Transverse colon (tissue), 4 donors: ENCODE measurements around the gene BMP6. TPM values are rescaled to one million over a fixed set of nuclear protein-coding genes. Genes with fewer than 3 reads are reported as not detected.

Experiments
- DNase-seq: peaks from one replicate; pipeline ENCODE4 v3.0.0-alpha.2; 2019
- H3K27ac ChIP-seq, 4 donors: fragments of 200-600 bp; sonication (generic); 2 replicates each; pipeline ENCODE4 v1.5.1; 2016 to 2018; ENCODE audit warnings: inconsistent platforms in 4 of 4
- H3K27me3 ChIP-seq: fragments of 200-600 bp; sonication (generic); 2 replicates; pipeline ENCODE4 v1.5.1; 2017; ENCODE audit warnings: inconsistent platforms
- H3K36me3 ChIP-seq, 4 donors: fragments of 200-600 bp; sonication (generic); 2 replicates each; pipeline ENCODE4 v1.5.1; 2017 to 2019; ENCODE audit warnings: inconsistent platforms in 4 of 4
- H3K4me1 ChIP-seq, 4 donors: fragments of 200-600 bp; sonication (generic); 2 replicates each; pipeline ENCODE4 v1.5.1; 2017 to 2020; ENCODE audit warnings: inconsistent platforms in 4 of 4
- H3K4me3 ChIP-seq, 4 donors: fragments of 200-600 bp; sonication (generic); 1 replicate in 1 of 4; 2 replicates in 3 of 4; pipeline versions ENCODE4 v1.5.1 to v1.6.1; 2017 to 2019; ENCODE audit warnings: inconsistent platforms in 4 of 4
- H3K9me3 ChIP-seq, 2 donors: fragments of 200-600 bp; sonication (generic); 2 replicates each; pipeline ENCODE4 v1.5.1; 2017 to 2019; ENCODE audit warnings: inconsistent platforms in 2 of 2
- EP300 ChIP-seq: sonication (generic); formaldehyde crosslinking; IDR thresholded peaks from one replicate; pipeline ENCODE4 v1.6.1; 2017; ENCODE audit warnings: antibody characterized with exemption, low read depth
- POLR2A ChIP-seq: fragments of 450-650 bp; IDR thresholded peaks from one replicate; pipeline ENCODE4 v1.6.1; 2016; ENCODE audit warnings: antibody characterized with exemption, mild to moderate bottlenecking, moderate library complexity
- POLR2AphosphoS5 ChIP-seq, 3 donors: sonication (generic); formaldehyde crosslinking; IDR thresholded peaks; one replicate each; pipeline ENCODE4 v1.6.1; 2016; ENCODE audit warnings: antibody characterized with exemption in 3 of 3
- WGBS, 2 donors: methylation state at CpG; one replicate each; pipeline ENCODE4 v1.1.5; 2018; ENCODE audit warnings: low coverage in 1 of 2; 5-methylcytosine and 5-hydroxymethylcytosine counted together
- in situ Hi-C, 4 donors: fragments of 200-750 bp; cut with MboI; loops; one replicate each; pipeline versions ENCODE4 v1.15.0 to v1.15.1; 2017; ENCODE audit warnings: low sequenced_read_pairs in 3 of 4, low pct_ligation_motif_present in 1 of 4, low pct_unique_long_range_greater_than_20kb in 1 of 4
- intact Hi-C: fragments of 100-400 bp; cut with DNase I; formaldehyde crosslinking; loops from one replicate; pipeline ENCODE4 v1.15.1; 2023; ENCODE audit warnings: low total_unique reads
- total RNA-seq, 4 donors: library from RNA; depleted of rRNA; stranded (reverse); fragments of >200 nt; gene quantifications; one replicate each; pipeline ENCODE4 v1.1.0, GENCODE V29; 2016
- TF ChIP-seq, protein P1 (sequence below), 5 experiments: fragments of 200-600 bp in 3 of 5; fragments of 450-650 bp in 2 of 5; sonication (generic) in 3 of 5; IDR thresholded peaks; 1 replicate in 2 of 5; 2 replicates in 3 of 5; pipeline ENCODE4 v1.5.1; 2016 to 2017; ENCODE audit warnings: antibody characterized with exemption in 5 of 5, inconsistent platforms in 3 of 5, mild to moderate bottlenecking in 2 of 5, moderate library complexity in 1 of 5

Gene BMP6
- total RNA-seq, 4 donors from 2014 or later: 1.1 to 12.7 (median 6.7) TPM

- Histone ChIP-seq H3K27me3 (no peaks in the 10 kb centered on the region), H3K4me1 (no peaks in the 10 kb centered on the region), H3K36me3 (no peaks in the 10 kb centered on the region), H3K9me3 (no peaks in the 10 kb centered on the region), H3K27ac (peak overlapping the region in 2 of 4 donors; percentile 8 to 10), H3K4me3 (no peak overlapping the region)
- 72 to 75% methylated on average over 13 of the region's 13 CpGs for WGBS, 2 donors
- DNase-seq: no peak
- TF ChIP-seq POLR2A (no peak), EP300 (no peak), POLR2AphosphoS5 (IDR thresholded peaks at IDR 0.05) (no peak)
- TF ChIP-seq, protein P1, sequence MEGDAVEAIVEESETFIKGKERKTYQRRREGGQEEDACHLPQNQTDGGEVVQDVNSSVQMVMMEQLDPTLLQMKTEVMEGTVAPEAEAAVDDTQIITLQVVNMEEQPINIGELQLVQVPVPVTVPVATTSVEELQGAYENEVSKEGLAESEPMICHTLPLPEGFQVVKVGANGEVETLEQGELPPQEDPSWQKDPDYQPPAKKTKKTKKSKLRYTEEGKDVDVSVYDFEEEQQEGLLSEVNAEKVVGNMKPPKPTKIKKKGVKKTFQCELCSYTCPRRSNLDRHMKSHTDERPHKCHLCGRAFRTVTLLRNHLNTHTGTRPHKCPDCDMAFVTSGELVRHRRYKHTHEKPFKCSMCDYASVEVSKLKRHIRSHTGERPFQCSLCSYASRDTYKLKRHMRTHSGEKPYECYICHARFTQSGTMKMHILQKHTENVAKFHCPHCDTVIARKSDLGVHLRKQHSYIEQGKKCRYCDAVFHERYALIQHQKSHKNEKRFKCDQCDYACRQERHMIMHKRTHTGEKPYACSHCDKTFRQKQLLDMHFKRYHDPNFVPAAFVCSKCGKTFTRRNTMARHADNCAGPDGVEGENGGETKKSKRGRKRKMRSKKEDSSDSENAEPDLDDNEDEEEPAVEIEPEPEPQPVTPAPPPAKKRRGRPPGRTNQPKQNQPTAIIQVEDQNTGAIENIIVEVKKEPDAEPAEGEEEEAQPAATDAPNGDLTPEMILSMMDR (IDR thresholded peaks at IDR 0.05): no peak
- intact Hi-C loops (no loop called here), in situ Hi-C loops (no loop called here)
Observed at GRCh38 chr6:7818257-7819214, 92.6 kb downstream of the BMP6 start.

GRCh38 chr6:7819431-7820015 lies 93.6 kb downstream of the BMP6 start:
- 52 to 67% methylated on average over 3 of the region's 3 CpGs for WGBS, 2 donors
- Histone ChIP-seq H3K27ac (no peak overlapping the region), H3K4me3 (no peak overlapping the region), H3K4me1 (no peaks in the 10 kb centered on the region), H3K27me3 (no peaks in the 10 kb centered on the region), H3K36me3 (no peaks in the 10 kb centered on the region), H3K9me3 (no peaks in the 10 kb centered on the region)
- in situ Hi-C loops: no loop called here
- intact Hi-C loops: no loop called here
- TF ChIP-seq POLR2A: no peak
- no peak for TF ChIP-seq EP300
- TF ChIP-seq, protein P1 (IDR thresholded peaks at IDR 0.05): no peak
- no peak for TF ChIP-seq POLR2AphosphoS5 (IDR thresholded peaks at IDR 0.05)
- DNase-seq: no peak

DNA sequence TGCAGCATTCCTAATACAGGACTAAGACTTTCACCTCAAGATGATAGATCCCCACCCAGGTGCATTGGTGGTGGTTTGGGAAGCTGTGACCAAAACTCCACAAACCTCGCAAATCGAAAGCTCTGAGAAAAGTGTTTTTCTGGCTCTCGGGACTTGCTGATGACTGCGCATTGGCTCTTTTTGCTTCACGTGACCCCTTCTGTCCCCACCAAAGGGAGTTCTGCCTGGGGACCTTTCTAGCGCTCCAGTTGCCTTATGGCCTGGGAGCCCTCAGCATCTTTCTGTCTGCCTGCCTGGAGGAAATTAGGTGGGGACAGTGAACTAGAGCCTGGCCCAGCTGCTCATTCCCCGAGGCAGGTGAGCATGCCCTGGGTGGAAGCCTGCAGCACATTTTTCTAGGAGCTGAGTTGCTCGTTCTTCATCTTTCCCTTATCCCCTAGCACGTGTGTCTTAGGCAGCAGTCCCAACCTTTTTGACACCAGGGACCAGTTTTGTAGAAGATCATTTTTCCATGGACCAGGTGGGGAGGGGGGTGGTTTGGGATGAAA lies 94.5 kb downstream of the BMP6 start:
- Histone ChIP-seq H3K27ac (no peak overlapping the region), H3K36me3 (no peaks in the 10 kb centered on the region), H3K9me3 (no peaks in the 10 kb centered on the region), H3K4me3 (no peak overlapping the region), H3K27me3 (no peaks in the 10 kb centered on the region), H3K4me1 (no peaks in the 10 kb centered on the region)
- intact Hi-C loops (no loop called here), in situ Hi-C loops (no loop called here)
- TF ChIP-seq POLR2A: no peak
- TF ChIP-seq EP300: no peak
- no peak for TF ChIP-seq POLR2AphosphoS5 (IDR thresholded peaks at IDR 0.05)
- TF ChIP-seq, protein P1 (IDR thresholded peaks at IDR 0.05): no peak
- no peak for DNase-seq
- WGBS, 2 donors: 78 to 80% methylated on average over 2 to 9 of the region's 9 CpGs

GRCh38 chr6:7821426-7821825 lies 95.5 kb downstream of the BMP6 start:
- TF ChIP-seq POLR2AphosphoS5 (IDR thresholded peaks at IDR 0.05) (no peak), EP300 (no peak), POLR2A (no peak)
- TF ChIP-seq, protein P1 (IDR thresholded peaks at IDR 0.05): no peak
- no peaks in the 10 kb centered on the region for H3K4me1 ChIP-seq
- no peaks in the 10 kb centered on the region for H3K9me3 ChIP-seq
- in situ Hi-C loops: no loop called here
- no peak overlapping the region for H3K4me3 ChIP-seq
- intact Hi-C loops: no loop called here
- 90 to 93% methylated on average over 4 to 5 of the region's 5 CpGs for WGBS, 2 donors
- H3K27me3 ChIP-seq: no peaks in the 10 kb centered on the region
- no peaks in the 10 kb centered on the region for H3K36me3 ChIP-seq
- DNase-seq: no peak
- no peak overlapping the region for H3K27ac ChIP-seq
